GM21381 (cell line): Measurements from ENCODE around the gene FEM1C.

Source experiments
- ATAC-seq: cut with Tn5 transposase; IDR thresholded peaks from one replicate; pipeline ENCODE4 v1.9.1; 2021; ENCODE audit warnings: mild to moderate bottlenecking, moderate library complexity; ENCODE audit not compliant: unreplicated experiment

FEM1C gene, protein sequence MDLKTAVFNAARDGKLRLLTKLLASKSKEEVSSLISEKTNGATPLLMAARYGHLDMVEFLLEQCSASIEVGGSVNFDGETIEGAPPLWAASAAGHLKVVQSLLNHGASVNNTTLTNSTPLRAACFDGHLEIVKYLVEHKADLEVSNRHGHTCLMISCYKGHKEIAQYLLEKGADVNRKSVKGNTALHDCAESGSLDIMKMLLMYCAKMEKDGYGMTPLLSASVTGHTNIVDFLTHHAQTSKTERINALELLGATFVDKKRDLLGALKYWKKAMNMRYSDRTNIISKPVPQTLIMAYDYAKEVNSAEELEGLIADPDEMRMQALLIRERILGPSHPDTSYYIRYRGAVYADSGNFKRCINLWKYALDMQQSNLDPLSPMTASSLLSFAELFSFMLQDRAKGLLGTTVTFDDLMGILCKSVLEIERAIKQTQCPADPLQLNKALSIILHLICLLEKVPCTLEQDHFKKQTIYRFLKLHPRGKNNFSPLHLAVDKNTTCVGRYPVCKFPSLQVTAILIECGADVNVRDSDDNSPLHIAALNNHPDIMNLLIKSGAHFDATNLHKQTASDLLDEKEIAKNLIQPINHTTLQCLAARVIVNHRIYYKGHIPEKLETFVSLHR

DNA sequence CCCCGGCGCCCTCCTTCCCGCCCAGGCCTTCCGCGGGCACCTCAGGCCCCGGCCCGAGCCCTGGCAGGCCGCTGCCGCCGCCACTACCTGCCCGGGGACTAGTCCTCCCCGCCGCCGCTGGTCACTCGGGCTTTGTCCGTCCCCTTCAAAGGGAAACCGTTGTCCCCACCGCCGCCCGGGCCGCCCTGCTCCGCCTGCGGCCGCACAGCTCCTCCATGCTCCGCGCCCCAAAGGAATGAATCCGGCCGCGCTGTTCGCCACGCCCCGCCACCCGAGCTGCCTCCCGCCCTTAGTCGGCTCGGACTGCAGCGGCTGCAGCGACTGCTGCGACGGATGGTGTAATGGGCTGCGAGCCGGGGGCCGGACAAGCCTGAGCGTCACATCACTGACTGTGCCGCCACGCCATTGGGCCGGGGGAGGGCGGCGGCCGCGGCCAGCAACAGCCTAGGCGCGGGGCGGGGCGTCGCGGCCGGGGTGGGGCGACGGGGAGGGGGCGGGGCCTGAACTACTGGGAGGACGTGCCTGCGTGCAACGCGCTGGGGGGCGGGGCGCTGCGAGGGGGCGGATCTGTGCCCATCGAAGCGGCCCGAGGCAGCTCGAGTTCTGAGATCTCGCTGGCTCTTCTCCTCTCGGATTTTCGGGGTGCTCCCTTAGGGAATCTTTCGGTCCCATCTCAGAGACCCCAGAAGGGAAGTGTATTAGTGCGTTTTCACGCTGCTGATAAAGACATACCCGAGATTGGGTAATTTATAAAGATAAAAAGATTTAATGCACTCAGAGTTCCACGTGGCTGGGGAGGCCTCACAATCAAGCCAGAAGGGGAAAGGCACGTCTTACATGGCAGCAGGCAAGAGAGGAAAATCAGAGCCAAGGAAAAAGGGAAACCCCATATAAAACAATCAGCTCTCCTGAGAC, at the start of gene FEM1C:
TSS of gene FEM1C (minus strand) at position 340 of the 915 bp plus-strand sequence. CDS start 1,282 bp downstream, outside the sequence.
- ATAC-seq, result peak; percentile 98

GRCh38 chr5:115589043-115589442, 44.5 kb upstream of the FEM1C start:
- no peak for ATAC-seq

- ATAC-seq, result no peak
Observed at GRCh38 chr5:115588640-115589039, 44.1 kb upstream of the FEM1C start.

DNA sequence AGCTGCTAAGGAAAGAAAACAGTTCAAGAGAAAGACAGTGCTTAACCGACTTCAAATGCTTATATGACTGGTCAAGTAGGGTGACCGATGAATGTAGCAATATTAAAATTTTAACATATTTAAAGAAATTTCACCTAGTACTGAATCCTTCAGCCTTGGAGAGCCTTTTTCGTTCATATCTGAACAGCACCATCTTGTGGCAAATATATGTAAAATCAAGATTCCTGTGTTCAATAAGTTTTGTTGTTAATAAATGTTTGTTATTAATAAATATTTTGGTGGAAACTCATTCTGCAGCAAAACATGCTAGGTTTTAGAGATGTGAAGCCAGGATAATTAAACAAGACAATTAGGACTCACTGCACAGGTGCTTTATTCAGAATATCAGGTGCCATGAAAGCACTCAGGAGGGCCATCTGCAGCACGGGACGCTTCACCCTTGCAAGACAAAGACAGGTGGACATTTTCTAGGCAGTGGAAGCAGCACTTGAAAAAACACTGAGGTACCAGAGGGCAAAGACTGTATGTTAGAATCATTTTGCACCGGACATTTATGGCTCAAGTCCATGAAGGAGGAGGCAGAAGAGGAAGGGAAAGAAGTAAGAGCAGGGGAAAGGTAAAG, 42.1 kb upstream of the FEM1C start:
- no peak for ATAC-seq

DNA sequence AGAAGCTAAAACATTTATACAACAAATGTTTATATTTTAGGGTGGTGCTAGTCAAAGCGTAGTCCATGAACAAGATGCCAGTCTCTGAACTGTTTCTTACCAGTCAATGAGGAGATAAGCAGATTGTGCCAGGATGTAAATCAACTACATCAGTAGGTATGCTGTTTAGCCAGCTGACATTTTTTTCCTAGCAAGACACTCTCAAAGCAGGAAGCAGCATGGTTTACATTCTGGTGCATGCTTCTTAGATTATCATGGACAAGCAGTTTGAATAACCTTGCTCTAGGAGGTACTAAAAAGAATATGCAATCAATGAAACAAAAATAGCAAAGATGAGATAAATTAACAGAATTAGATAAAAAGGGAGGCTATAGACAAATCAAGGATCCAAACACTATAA, 40.7 kb upstream of the FEM1C start:
- no peak for ATAC-seq

GRCh38 chr5:115584501-115584900, 39.9 kb upstream of the FEM1C start:
- no peak for ATAC-seq

GRCh38 chr5:115583474-115583873, 38.9 kb upstream of the FEM1C start:
- no peak for ATAC-seq

GRCh38 chr5:115580941-115581340, 36.4 kb upstream of the FEM1C start:
- no peak for ATAC-seq

DNA sequence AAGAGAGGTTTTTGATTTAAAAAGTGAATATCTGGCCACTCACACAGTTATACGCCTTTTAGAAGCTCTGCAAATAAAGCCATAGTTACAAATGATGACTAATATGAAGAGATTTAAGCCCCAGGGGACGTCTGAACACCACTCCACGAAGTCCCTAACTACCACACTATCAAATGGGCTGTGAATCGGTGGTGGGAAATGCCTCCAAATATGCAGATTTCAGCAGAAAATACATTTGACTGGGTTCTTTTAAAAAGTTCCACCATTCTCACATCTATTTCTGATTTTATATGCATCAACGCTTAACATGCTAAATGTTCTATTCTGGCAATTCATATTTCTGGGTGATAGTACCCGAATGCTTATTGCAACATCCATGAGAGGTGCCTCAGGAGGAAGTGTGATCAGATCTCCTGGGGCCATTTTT, 35.2 kb upstream of the FEM1C start:
- peak; percentile 55 for ATAC-seq

GRCh38 chr5:115579216-115579615, 34.6 kb upstream of the FEM1C start:
- no peak for ATAC-seq

DNA sequence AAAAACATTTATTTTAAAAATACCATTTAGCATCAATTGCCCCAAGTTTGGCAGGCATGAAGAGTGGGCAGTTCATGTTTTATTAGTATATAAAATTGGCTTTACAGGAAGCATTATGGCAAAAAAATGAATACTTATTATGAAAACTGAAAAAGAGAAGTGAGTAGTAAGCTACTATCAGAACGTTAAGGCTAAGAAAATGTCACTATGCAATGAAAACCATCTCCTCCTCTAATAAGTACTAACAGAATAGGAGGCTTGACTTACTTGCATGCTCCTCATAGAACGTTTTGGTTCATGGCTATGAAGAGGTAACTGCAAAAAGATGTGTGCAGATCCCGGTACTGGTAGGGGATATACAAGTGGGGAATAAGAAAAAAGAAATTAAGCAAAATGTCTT, 34.1 kb upstream of the FEM1C start:
- ATAC-seq, result peak; percentile 54

DNA sequence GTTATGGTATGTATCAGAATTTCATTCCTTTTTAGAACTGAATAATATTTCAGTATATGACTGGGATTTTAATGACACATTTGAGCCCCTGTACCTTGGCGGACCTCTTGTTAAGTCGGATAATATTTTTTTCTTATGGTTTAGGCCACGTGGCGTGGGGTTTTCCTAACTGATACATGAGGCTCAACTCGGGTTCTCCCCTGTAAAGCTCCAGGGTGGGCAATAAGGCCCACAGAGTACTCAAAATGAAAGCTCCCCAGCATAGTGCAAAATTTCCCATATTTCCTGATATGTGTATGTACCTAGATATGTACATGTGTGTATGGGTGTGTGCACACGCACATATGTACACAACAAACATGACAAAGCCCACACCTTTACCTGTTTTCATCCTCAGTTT, 33.2 kb upstream of the FEM1C start:
- ATAC-seq, result no peak

DNA sequence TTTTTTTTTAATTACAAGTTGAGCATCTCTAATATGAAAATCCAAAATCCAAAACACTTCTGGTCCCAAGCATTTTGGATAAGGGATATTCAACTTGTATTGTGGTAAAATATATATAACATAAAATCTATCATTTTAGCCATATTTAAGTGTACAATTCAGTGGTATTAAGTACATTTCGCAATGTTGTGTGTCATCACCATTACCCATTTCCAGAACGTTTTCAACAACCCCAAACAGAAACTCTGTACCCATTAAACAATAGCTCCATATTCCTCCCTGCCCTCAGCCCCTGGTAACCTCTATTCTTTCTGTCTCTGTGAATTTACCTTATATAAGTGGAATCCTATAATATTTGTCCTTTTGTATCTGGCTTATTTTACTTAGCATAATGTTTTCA, 32.8 kb upstream of the FEM1C start:
- ATAC-seq, result no peak

DNA sequence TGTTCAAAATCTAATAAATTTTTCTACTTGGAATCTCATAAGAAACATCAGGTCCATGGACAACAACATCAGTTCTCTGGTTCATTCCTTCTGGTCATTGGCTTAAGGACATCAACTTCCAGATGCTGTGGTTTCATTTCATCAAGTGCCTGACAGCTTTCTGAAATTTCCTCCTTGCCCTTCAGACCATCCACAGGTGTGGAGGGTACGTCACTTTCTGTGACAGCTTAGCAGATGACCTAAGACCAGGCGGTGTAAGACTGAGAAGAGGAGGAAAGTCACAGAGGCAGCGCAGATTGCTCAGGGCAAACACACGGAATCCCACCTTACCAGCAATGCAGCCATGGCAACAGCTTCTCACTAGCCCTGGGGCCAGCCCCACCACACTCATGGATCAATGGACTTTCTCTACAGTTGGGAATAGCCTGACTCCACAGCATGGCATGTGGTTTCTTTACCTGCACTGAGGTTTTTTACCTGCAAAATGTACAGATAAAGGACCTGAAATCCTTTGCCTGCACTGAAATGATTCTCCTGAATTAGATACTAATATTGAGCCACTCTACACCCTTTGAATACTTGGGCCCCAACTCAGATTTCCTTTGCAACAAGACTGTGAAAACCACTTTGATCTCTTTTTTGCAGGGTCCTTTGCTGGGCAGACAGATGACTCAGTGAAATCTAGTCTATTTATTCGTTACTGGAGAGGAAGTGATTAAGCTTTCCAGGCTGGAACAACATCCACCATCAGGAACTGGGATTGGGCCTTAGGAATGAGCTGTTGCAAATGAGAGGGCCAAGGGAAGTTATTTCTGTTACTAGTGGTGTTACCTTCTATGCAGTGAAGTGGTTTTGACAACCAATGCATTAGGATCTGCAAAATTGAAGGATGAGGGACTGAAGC, 30.8 kb upstream of the FEM1C start:
- no peak for ATAC-seq

GRCh38 chr5:115573133-115573532, 28.6 kb upstream of the FEM1C start:
- ATAC-seq, result no peak

- no peak for ATAC-seq
Observed at GRCh38 chr5:115571441-115571878, 26.9 kb upstream of the FEM1C start.

- ATAC-seq, result no peak
Observed at GRCh38 chr5:115568668-115569067, 24.1 kb upstream of the FEM1C start.

GRCh38 chr5:115565233-115565632, 20.7 kb upstream of the FEM1C start:
- ATAC-seq, result no peak

- no peak for ATAC-seq
Observed at GRCh38 chr5:115561176-115561575, 16.6 kb upstream of the FEM1C start.

GRCh38 chr5:115559524-115559923, 14.9 kb upstream of the FEM1C start:
- no peak for ATAC-seq
